K562 (cell line): ENCODE data around the gene TXNRD2. TPM values are rescaled to one million over a fixed set of nuclear protein-coding genes. Genes with fewer than 3 reads are reported as not detected.

ENCODE experiments used
- ATF1 ChIP-seq, 2 experiments: fragments of 450-650 bp in 1 of 2; IDR thresholded peaks; 2 replicates each; pipeline ENCODE4 v1.6.1; 2016; ENCODE audit warnings: missing compliant biosample characterization in 1 of 2, missing genetic modification characterization in 1 of 2
- CCAR2 ChIP-seq: fragments of 200-400 bp; formaldehyde crosslinking; IDR thresholded peaks from 2 replicates; pipeline ENCODE4 v1.6.1; 2017; ENCODE audit warnings: mild to moderate bottlenecking, low read depth, low read length
- CREB3 ChIP-seq: fragments of 450-650 bp; conservative IDR thresholded peaks from 2 replicates; pipeline ENCODE4 v1.6.1; 2016; ENCODE audit warnings: missing genetic modification characterization, low read depth, mild to moderate bottlenecking, missing compliant biosample characterization, moderate library complexity
- HDAC2 ChIP-seq: fragments of 450-650 bp; IDR thresholded peaks from 2 replicates; pipeline ENCODE4 v1.6.1; 2016; ENCODE audit warnings: mild to moderate bottlenecking
- MCM5 ChIP-seq: fragments of 450-650 bp; IDR thresholded peaks from 2 replicates; pipeline ENCODE4 v1.6.1; 2016; ENCODE audit warnings: low read depth
- MTA1 ChIP-seq: fragments of 450-650 bp; IDR thresholded peaks from 2 replicates; pipeline ENCODE4 v1.6.1; 2017; ENCODE audit warnings: borderline replicate concordance
- MYBL2 ChIP-seq, 2 experiments: fragments of 450-650 bp in 1 of 2; sonication (generic) in 1 of 2; formaldehyde crosslinking in 1 of 2; IDR thresholded peaks; 2 replicates each; pipeline versions ENCODE4 v1.6.1 to v1.8.1; 2017 to 2022; ENCODE audit warnings: borderline replicate concordance in 1 of 2, inconsistent platforms in 1 of 2, low read depth in 1 of 2, mild to moderate bottlenecking in 1 of 2, missing genetic modification reagents in 1 of 2, moderate library complexity in 1 of 2
- MYC ChIP-seq, 2 experiments: fragments of 250-450 bp in 1 of 2; sonication (Bioruptor Pico) in 1 of 2; IDR thresholded peaks; 2 replicates each; pipeline versions ENCODE4 v1.5.1 to v1.6.1; 2012 to 2021; ENCODE audit warnings: low read depth in 2 of 2, borderline replicate concordance in 1 of 2, improper control_type of control experiment in 1 of 2, low read length in 1 of 2, mild to moderate bottlenecking in 1 of 2, moderate library complexity in 1 of 2
- NKRF ChIP-seq: fragments of 450-650 bp; IDR thresholded peaks from 2 replicates; pipeline ENCODE4 v1.6.1; 2016; ENCODE audit warnings: borderline replicate concordance
- PATZ1 ChIP-seq: fragments of 250-450 bp; sonication (Bioruptor Pico); IDR thresholded peaks from 2 replicates; pipeline ENCODE4 v1.5.0; 2020; ENCODE audit warnings: mild to moderate bottlenecking, borderline replicate concordance
- THAP12 ChIP-seq: fragments of 250-450 bp; sonication (Bioruptor Pico); IDR thresholded peaks from 2 replicates; pipeline ENCODE4 v1.9.0; 2021; ENCODE audit warnings: mild to moderate bottlenecking, inconsistent platforms
- TRIM24 ChIP-seq, 2 experiments: fragments of 450-650 bp; IDR thresholded peaks; 2 replicates each; pipeline ENCODE4 v1.6.1; 2016
- ZBTB34 ChIP-seq: fragments of 250-450 bp; sonication (Bioruptor Pico); IDR thresholded peaks from 2 replicates; pipeline ENCODE4 v1.8.0; 2021; ENCODE audit warnings: mild to moderate bottlenecking, moderate library complexity
- ZNF778 ChIP-seq: fragments of 450-650 bp; formaldehyde crosslinking; IDR thresholded peaks from 2 replicates; pipeline ENCODE4 v1.4.0; 2020; ENCODE audit warnings: mild to moderate bottlenecking, moderate library complexity
- ZNF79 ChIP-seq: fragments of 250-450 bp; sonication (Bioruptor Pico); IDR thresholded peaks from 2 replicates; pipeline ENCODE4 v1.4.0; 2020; ENCODE audit warnings: low read depth, mild to moderate bottlenecking, moderate library complexity
- ZNF830 ChIP-seq: fragments of 250-450 bp; sonication (Bioruptor Pico); IDR thresholded peaks from 2 replicates; pipeline ENCODE4 v1.5.0; 2021; ENCODE audit warnings: mild to moderate bottlenecking
- polyA plus RNA-seq, 8 experiments: library from polyadenylated mRNA; depleted of rRNA in 4 of 8; stranded (reverse) in 5 of 8; unstranded in 3 of 8; fragments of >200 nt; fragmentation: Nextera tagmentation in 2 of 8; fragmentation: Illumina TruSeq in 1 of 8; extraction: Ambion mirVana in 2 of 8; extraction: Trizol in 1 of 8; gene quantifications; 2 replicates each; pipeline versions ENCODE4 v1.2.1 to v1.2.3, GENCODE V29; 2011 to 2014; ENCODE audit warnings: inconsistent platforms in 1 of 8, missing spikeins in 1 of 8
- total RNA-seq, 7 experiments: library from RNA; depleted of rRNA in 6 of 7; stranded (reverse); fragments of >200 nt in 6 of 7; fragmentation: Illumina TruSeq in 2 of 7; extraction: Trizol in 2 of 7; gene quantifications; 2 replicates each; pipeline versions ENCODE4 v1.2.1 to v1.2.3, GENCODE V29; 2011 to 2021; ENCODE audit warnings: low replicate concordance in 1 of 7

Gene TXNRD2
- total and polyA plus RNA-seq, 9 of the 15 experiments (the other 6 are each of a cell fraction or from before 2014, with no cell fraction given): 3.3 to 80.2 (median 49.4) TPM

- peak; percentile 44; the same call in 1 of the 2 replicates for TF ChIP-seq NKRF
- TF ChIP-seq ZBTB34 (CRISPR knock-in tag): no peak
- no peak for TF ChIP-seq ATF1 (CRISPR knock-in tag; IDR thresholded peaks at IDR 0.05)
- TF ChIP-seq ATF1 (tag; IDR thresholded peaks at IDR 0.05): no peak
- TF ChIP-seq CREB3 (tag): no peak
- no peak for TF ChIP-seq ZNF778 (CRISPR knock-in tag)
- TF ChIP-seq THAP12 (CRISPR knock-in tag): 0 out of 2 replicates have a peak, but pooled peaks have one; percentile 42
- TF ChIP-seq ZNF79 (CRISPR knock-in tag): no peak
- no peak for TF ChIP-seq PATZ1 (CRISPR knock-in tag)
- TF ChIP-seq TRIM24 (IDR thresholded peaks at IDR 0.05): no peak
- TF ChIP-seq MYC (IDR thresholded peaks at IDR 0.05; ENCODE audit: low read depth, low read length): peak; percentile 56; the same call in 1 of the 2 replicates
- TF ChIP-seq MYC (CRISPR knock-in tag; IDR thresholded peaks at IDR 0.05; ENCODE audit: borderline replicate concordance, low read depth): no peak
- TF ChIP-seq ZNF830 (CRISPR knock-in tag): 0 out of 2 replicates have a peak, but pooled peaks have one; percentile 23
- no peak for TF ChIP-seq MYBL2 (IDR thresholded peaks at IDR 0.05; ENCODE audit: low read depth)
- TF ChIP-seq MYBL2 (CRISPR knock-in tag; IDR thresholded peaks at IDR 0.05; ENCODE audit: borderline replicate concordance): no peak
- TF ChIP-seq MCM5: no peak
- no peak for TF ChIP-seq MTA1
- no peak for TF ChIP-seq HDAC2
- TF ChIP-seq CCAR2: no peak
Measured at GRCh38 chr22:19918332-19919106, 23.1 kb downstream of the TXNRD2 start (continued).
